HEK293 (cell line): ENCODE results near the gene CDH22.

Experiments used
- ATF2 ChIP-seq: fragments of 450-650 bp; formaldehyde crosslinking; IDR thresholded peaks from 2 replicates; pipeline ENCODE4 v1.5.1; 2016; ENCODE audit warnings: missing biosample characterization, missing genetic modification characterization, low read depth
- ZBTB49 ChIP-seq: fragments of 450-650 bp; formaldehyde crosslinking; IDR thresholded peaks from 2 replicates; pipeline ENCODE4 v1.5.1; 2016; ENCODE audit warnings: missing biosample characterization, missing genetic modification characterization, low read depth
- ZNF24 ChIP-seq: fragments of 450-650 bp; formaldehyde crosslinking; IDR thresholded peaks from 2 replicates; pipeline ENCODE4 v1.5.1; 2016; ENCODE audit warnings: missing biosample characterization, missing genetic modification characterization
- ZNF280D ChIP-seq: fragments of 450-650 bp; formaldehyde crosslinking; IDR thresholded peaks from 2 replicates; pipeline ENCODE4 v1.5.1; 2016; ENCODE audit warnings: missing biosample characterization, missing genetic modification characterization
- ZNF560 ChIP-seq: fragments of 450-650 bp; formaldehyde crosslinking; IDR thresholded peaks from 2 replicates; pipeline ENCODE4 v1.5.1; 2017; ENCODE audit warnings: missing biosample characterization, missing genetic modification characterization, borderline replicate concordance
- ZNF654 ChIP-seq: fragments of 450-650 bp; formaldehyde crosslinking; IDR thresholded peaks from 2 replicates; pipeline ENCODE4 v1.5.1; 2016; ENCODE audit warnings: low read depth, missing biosample characterization, missing genetic modification characterization
- ZNF776 ChIP-seq: fragments of 450-650 bp; formaldehyde crosslinking; IDR thresholded peaks from 2 replicates; pipeline ENCODE4 v1.5.0; 2017; ENCODE audit warnings: missing biosample characterization, missing genetic modification characterization, borderline replicate concordance
- TF ChIP-seq, protein P1 (sequence below): fragments of 450-650 bp; formaldehyde crosslinking; IDR thresholded peaks from 2 replicates; pipeline ENCODE4 v1.5.1; 2016; ENCODE audit warnings: missing biosample characterization, missing genetic modification characterization
- TF ChIP-seq, protein P2 (sequence below): fragments of 450-650 bp; formaldehyde crosslinking; IDR thresholded peaks from 2 replicates; pipeline ENCODE4 v1.5.1; 2016; ENCODE audit warnings: missing biosample characterization, missing genetic modification characterization

- TF ChIP-seq ZBTB49 (tag by site-specific recombination) (no peak), ZNF654 (tag by site-specific recombination) (peak; percentile 12; the same call in 1 of the 2 replicates), ZNF280D (tag by site-specific recombination) (no peak), ZNF24 (no peak), ZNF560 (tag by site-specific recombination) (no peak), ZNF776 (tag by site-specific recombination) (no peak), ATF2 (tag by site-specific recombination) (no peak)
- TF ChIP-seq, protein P1, sequence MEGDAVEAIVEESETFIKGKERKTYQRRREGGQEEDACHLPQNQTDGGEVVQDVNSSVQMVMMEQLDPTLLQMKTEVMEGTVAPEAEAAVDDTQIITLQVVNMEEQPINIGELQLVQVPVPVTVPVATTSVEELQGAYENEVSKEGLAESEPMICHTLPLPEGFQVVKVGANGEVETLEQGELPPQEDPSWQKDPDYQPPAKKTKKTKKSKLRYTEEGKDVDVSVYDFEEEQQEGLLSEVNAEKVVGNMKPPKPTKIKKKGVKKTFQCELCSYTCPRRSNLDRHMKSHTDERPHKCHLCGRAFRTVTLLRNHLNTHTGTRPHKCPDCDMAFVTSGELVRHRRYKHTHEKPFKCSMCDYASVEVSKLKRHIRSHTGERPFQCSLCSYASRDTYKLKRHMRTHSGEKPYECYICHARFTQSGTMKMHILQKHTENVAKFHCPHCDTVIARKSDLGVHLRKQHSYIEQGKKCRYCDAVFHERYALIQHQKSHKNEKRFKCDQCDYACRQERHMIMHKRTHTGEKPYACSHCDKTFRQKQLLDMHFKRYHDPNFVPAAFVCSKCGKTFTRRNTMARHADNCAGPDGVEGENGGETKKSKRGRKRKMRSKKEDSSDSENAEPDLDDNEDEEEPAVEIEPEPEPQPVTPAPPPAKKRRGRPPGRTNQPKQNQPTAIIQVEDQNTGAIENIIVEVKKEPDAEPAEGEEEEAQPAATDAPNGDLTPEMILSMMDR (tag by site-specific recombination): no peak
- TF ChIP-seq, protein P2, sequence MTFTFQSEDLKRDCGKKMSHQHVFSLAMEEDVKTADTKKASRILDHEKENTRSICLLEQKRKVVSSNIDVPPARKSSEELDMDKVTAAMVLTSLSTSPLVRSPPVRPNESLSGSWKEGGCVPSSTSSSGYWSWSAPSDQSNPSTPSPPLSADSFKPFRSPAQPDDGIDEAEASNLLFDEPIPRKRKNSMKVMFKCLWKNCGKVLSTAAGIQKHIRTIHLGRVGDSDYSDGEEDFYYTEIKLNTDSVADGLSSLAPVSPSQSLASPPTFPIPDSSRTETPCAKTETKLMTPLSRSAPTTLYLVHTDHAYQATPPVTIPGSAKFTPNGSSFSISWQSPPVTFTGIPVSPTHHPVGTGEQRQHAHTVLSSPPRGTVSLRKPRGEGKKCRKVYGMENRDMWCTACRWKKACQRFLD (tag by site-specific recombination): no peak
Measured at GRCh38 chr20:46324960-46325703, 16.8 kb upstream of the CDH22 start.
